HEK293T (cell line): ENCODE measurements around the gene FBN1.

Experiments used
- CTCF ChIA-PET: fragments of 350-600 bp; formaldehyde crosslinking; extraction: SDS; loops from one replicate; lab custom pipeline; 2021; ENCODE audit warnings: antibody characterized with exemption, inconsistent platforms; lab: Yijun Ruan, JAX
- POLR2A ChIA-PET: fragments of 350-600 bp; formaldehyde crosslinking; extraction: SDS; loops from one replicate; lab custom pipeline; 2020; ENCODE audit warnings: antibody characterized with exemption, inconsistent platforms; lab: Yijun Ruan, JAX
- DNase-seq: peaks from one replicate; pipeline ENCODE4 v3.0.0; 2012; ENCODE audit warnings: mixed read lengths; ENCODE audit errors: extremely low spot score
- ARNT ChIP-seq: fragments of 450-650 bp; IDR thresholded peaks from 2 replicates; pipeline ENCODE4 v1.6.1; 2017; ENCODE audit warnings: mild to moderate bottlenecking
- BHLHE40 ChIP-seq: fragments of 450-650 bp; IDR thresholded peaks from 2 replicates; pipeline ENCODE4 v1.6.1; 2016; ENCODE audit warnings: mild to moderate bottlenecking, moderate library complexity, borderline replicate concordance
- CTBP1 ChIP-seq: fragments of 450-650 bp; IDR thresholded peaks from 2 replicates; pipeline ENCODE4 v1.6.1; 2016; ENCODE audit warnings: borderline replicate concordance
- ELF4 ChIP-seq: fragments of 450-650 bp; IDR thresholded peaks from 2 replicates; pipeline ENCODE4 v1.6.1; 2017; ENCODE audit warnings: antibody characterized with exemption
- FOXA1 ChIP-seq: fragments of 450-650 bp; IDR thresholded peaks from 2 replicates; pipeline ENCODE4 v1.6.1; 2016; ENCODE audit warnings: mild to moderate bottlenecking
- FOXK2 ChIP-seq: fragments of 450-650 bp; IDR thresholded peaks from 2 replicates; pipeline ENCODE4 v1.6.1; 2016; ENCODE audit warnings: mild to moderate bottlenecking
- FOXM1 ChIP-seq: fragments of 450-650 bp; IDR thresholded peaks from 2 replicates; pipeline ENCODE4 v1.6.1; 2017; ENCODE audit warnings: mild to moderate bottlenecking, borderline replicate concordance
- HDGF ChIP-seq: fragments of 450-650 bp; IDR thresholded peaks from 2 replicates; pipeline ENCODE4 v1.6.1; 2017; ENCODE audit warnings: antibody characterized with exemption, borderline replicate concordance
- L3MBTL2 ChIP-seq: fragments of 450-650 bp; conservative IDR thresholded peaks from 2 replicates; pipeline ENCODE4 v1.6.1; 2016; ENCODE audit warnings: mild to moderate bottlenecking
- LEF1 ChIP-seq: fragments of 450-650 bp; IDR thresholded peaks from 2 replicates; pipeline ENCODE4 v1.6.1; 2017; ENCODE audit warnings: mild to moderate bottlenecking, borderline replicate concordance
- NFRKB ChIP-seq: fragments of 450-650 bp; IDR thresholded peaks from 2 replicates; pipeline ENCODE4 v1.6.1; 2016; ENCODE audit warnings: mild to moderate bottlenecking, moderate library complexity
- PKNOX1 ChIP-seq: fragments of 450-650 bp; IDR thresholded peaks from 2 replicates; pipeline ENCODE4 v1.6.1; 2016
- SP1 ChIP-seq: fragments of 450-650 bp; IDR thresholded peaks from 2 replicates; pipeline ENCODE4 v1.6.1; 2017
- SUZ12 ChIP-seq: fragments of 450-650 bp; IDR thresholded peaks from 2 replicates; pipeline ENCODE4 v1.6.1; 2016; ENCODE audit warnings: mild to moderate bottlenecking
- TARDBP ChIP-seq: fragments of 450-650 bp; IDR thresholded peaks from 2 replicates; pipeline ENCODE4 v1.6.1; 2016
- ZNF384 ChIP-seq: fragments of 450-650 bp; IDR thresholded peaks from 2 replicates; pipeline ENCODE4 v1.6.1; 2016

Gene FBN1

DNA sequence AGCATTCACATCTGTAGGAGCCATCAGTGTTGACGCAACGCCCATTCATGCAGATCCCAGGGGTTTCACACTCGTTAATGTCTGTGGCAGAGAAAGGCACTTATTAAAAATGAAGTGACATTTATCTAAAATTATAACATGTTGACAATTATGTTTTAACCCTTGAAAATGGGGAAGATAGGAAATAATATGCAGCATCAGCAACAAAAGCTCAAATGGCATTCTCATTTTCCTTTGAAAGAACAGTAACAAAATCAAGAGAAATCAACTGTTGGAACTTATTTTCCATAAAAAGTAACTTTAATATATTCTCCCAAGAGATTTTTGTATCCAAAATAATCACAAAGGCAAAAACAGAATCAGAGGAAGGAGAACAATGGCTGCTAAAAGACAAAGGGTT, 140.4 kb downstream of the FBN1 start:
- CTCF ChIA-PET, result no interaction called here

GRCh38 chr15:48501208-48501607, 144.3 kb downstream of the FBN1 start:
- POLR2A ChIA-PET, result no interaction called here
- CTCF ChIA-PET, result no interaction called here
- TF ChIP-seq HDGF (no peak), FOXK2 (no peak), ELF4 (no peak), ZNF384 (no peak), TARDBP (no peak), FOXA1 (no peak), SP1 (no peak), NFRKB (no peak), FOXM1 (no peak), BHLHE40 (no peak)
- no peak for DNase-seq

More for the DNA sequence above, 140.4 kb downstream of the FBN1 start:
- no peak for DNase-seq
- POLR2A ChIA-PET, result no interaction called here
- TF ChIP-seq NFRKB, result no peak
- TF ChIP-seq TARDBP, result no peak
- TF ChIP-seq FOXK2, result no peak
- TF ChIP-seq SP1, result no peak
- no peak for TF ChIP-seq LEF1
- TF ChIP-seq PKNOX1, result no peak
- TF ChIP-seq CTBP1, result no peak
- no peak for TF ChIP-seq FOXM1
- no peak for TF ChIP-seq BHLHE40
- no peak for TF ChIP-seq SUZ12
- TF ChIP-seq L3MBTL2, result no peak
- TF ChIP-seq ZNF384, result no peak
- TF ChIP-seq FOXA1, result no peak

GRCh38 chr15:48500595-48500994, 144.9 kb downstream of the FBN1 start:
- ChIA-PET POLR2A (no interaction called here), CTCF (no interaction called here)
- no peak for DNase-seq
- TF ChIP-seq HDGF (no peak), FOXA1 (no peak), L3MBTL2 (no peak), BHLHE40 (no peak), ZNF384 (no peak), NFRKB (no peak), SP1 (no peak), ARNT (no peak), SUZ12 (no peak), ELF4 (no peak)

DNA sequence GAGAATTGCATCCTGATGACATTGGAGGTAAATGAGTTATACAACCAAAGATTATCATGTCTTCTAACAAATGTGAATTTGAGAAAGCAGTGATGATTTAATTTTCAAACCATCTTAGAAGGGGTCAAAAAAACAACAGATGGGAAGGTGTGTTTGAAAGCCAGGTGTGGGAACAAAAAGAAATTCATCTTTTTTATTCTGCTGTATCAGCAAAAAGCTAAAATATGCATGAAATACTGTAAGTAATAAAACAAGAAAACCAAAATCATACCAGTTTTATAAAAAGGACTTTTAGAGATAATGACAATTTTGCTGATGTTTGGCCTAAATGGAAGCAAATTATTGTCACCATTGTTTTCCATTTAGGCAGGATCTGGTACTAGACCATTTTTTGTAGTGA, 145.5 kb downstream of the FBN1 start:
- CTCF ChIA-PET, result no interaction called here
- TF ChIP-seq LEF1 (no peak), FOXM1 (no peak), SP1 (no peak), BHLHE40 (no peak), PKNOX1 (no peak), NFRKB (no peak)
- DNase-seq, result no peak
- POLR2A ChIA-PET, result no interaction called here

DNA sequence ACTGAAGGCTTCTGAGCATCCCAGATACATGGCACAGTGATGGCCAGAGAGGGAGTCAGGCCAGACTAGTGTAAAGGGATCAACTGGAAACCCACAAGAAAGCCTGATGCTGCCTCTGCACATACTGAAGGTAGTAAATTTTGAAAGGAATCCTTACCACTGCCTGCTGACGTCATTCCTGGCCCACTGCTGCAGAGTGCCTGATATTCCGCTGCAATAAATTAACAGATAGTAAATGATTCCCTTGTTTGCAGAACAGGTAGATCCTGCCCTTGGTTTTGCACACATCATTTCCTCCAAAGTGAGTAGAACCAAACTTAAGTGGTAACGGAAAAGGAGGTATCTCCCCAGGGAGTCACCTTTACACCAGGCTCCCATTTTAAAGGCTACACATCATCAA, 146.7 kb downstream of the FBN1 start:
- no peak for TF ChIP-seq SP1
- no peak for TF ChIP-seq PKNOX1
- no peak for TF ChIP-seq ELF4
- TF ChIP-seq FOXK2, result no peak
- no peak for DNase-seq
- CTCF ChIA-PET, result no interaction called here
- POLR2A ChIA-PET, result no interaction called here

GRCh38 chr15:48494631-48495030, 150.9 kb downstream of the FBN1 start:
- ChIA-PET CTCF (interaction anchor here (1.0 kb wide), 1 partner anchor 184 kb away, joined by 3 read pairs; no protein-coding TSS in a partner anchor), POLR2A (no interaction called here)
- no peak for TF ChIP-seq PKNOX1
- no peak for TF ChIP-seq TARDBP
- TF ChIP-seq LEF1, result no peak
- no peak for TF ChIP-seq FOXM1
- DNase-seq, result no peak

DNA sequence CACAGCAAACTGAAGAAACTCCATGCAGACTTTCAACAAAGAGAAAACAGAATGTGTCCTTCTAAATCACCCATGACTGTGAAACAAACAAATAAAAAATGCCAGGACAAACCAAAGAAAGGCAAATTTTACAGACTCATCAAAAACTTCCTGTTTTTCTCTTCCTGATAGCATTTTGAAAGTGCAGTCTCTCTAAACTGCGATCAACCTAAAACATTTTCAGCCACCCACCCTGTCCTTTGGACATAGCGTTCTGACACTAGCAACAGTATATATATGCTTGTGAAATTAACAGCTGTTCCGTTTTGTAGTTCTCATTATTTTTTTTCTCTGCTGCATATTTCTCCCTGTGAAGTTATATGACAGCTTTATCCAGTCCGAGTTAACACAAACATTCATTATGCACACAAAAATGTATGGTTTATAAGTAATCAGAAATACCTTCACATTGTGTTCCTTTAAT, 151.7 kb downstream of the FBN1 start:
- TF ChIP-seq L3MBTL2 (no peak), BHLHE40 (no peak), TARDBP (no peak), FOXM1 (no peak), HDGF (no peak), FOXK2 (no peak), NFRKB (no peak), FOXA1 (no peak), ARNT (no peak), SP1 (no peak), ELF4 (no peak), CTBP1 (no peak), LEF1 (no peak)
- ChIA-PET CTCF (interaction anchor here (1.0 kb wide), 1 partner anchor 185 kb away, joined by 3 read pairs; no protein-coding TSS in a partner anchor), POLR2A (no interaction called here)
- no peak for DNase-seq
